Measurements from ENCODE around the gene ZNF215. TPM values are rescaled to one million over a fixed set of nuclear protein-coding genes. Genes with fewer than 3 reads are reported as not detected.

ZNF215 gene
- total and polyA plus RNA-seq, 2 experiments from 2014 or later, result 17.3 to 20.8 TPM

GRCh38 chr11:6992026-6992425 lies 65.8 kb downstream of the ZNF215 start (continued):
- no peak for TF ChIP-seq CTCF (conservative IDR thresholded peaks at IDR 0.05; ENCODE audit: low read depth in 2 of 2)
- no peak for TF ChIP-seq STAT1 (IDR thresholded peaks at IDR 0.05; ENCODE audit: unreplicated experiment)
- no peak for TF ChIP-seq CREB1 (CRISPR knock-in tag; IDR thresholded peaks at IDR 0.05; ENCODE audit: low read depth)

DNA sequence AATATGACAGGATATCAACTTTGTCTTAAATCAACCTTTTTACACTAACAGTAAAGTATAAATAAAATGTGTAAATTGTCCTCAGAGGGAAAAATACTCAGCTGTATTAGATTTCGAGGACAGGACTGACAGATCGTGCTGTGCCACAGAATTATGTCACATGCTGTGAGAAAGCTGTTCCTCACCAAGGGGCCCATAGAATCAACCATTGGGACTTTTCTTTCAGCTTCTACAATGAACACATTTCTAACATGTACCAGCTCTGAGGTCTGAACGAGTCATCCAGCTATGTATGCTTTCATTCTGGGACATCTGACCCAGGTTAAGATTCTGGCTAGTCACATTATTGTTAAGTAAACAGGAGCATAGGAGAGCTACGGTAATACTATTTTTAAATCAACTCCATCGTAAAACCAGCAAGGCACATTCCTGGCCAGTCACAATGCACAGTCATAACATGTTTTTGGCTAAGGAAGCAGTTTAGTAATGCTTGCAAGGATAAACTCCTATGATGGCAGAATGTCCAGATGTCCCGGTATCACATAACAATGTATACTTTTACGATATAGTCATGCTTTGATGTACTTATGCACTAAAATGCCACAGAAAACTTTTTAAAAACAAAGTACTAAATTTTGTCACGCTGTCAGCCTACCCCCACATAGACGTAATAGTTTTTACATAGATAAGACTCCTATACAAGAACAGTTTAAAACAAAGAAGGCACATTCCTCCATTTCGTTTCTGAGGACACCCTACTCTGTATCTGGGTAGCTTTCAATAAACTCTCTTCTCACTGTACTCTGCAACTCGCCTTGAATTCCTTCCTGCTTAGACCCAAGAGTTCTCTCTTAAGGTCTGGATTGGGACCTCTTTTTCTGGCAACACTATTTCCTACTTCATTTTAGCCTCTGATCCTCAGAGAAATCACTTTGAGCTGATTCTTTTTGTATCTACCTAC lies 66.5 kb downstream of the ZNF215 start:
- no peak overlapping the region for H3K27ac ChIP-seq (ENCODE audit: low read depth)

More for the DNA sequence above, 66.5 kb downstream of the ZNF215 start:
- no peaks in the 10 kb centered on the region for H3K9me2 ChIP-seq (ENCODE audit: insufficient read depth)
- no peaks in the 10 kb centered on the region for H3K79me2 ChIP-seq (replicated peaks; ENCODE audit: insufficient read depth)
- H3K4me1 ChIP-seq (ENCODE audit: insufficient read depth), result no peaks in the 10 kb centered on the region
- H3K4me3 Mint-ChIP-seq, result no peak overlapping the region
- no peak for DNase-seq (ENCODE audit: low spot score)
- no peak overlapping the region for H2AFZ ChIP-seq
- no peak overlapping the region for H3K4me2 ChIP-seq
- H3K36me3 ChIP-seq (ENCODE audit: insufficient read depth), result no peaks in the 10 kb centered on the region
- no peaks in the 10 kb centered on the region for H3K36me3 Mint-ChIP-seq (ENCODE audit: low read depth)
- H3K4me3 ChIP-seq, result no peak overlapping the region
- no peak for ATAC-seq
- H3K27me3 ChIP-seq (ENCODE audit: insufficient read depth), result no peaks in the 10 kb centered on the region
- no peak overlapping the region for H3K27ac Mint-ChIP-seq
- no peaks in the 10 kb centered on the region for H3K9me3 Mint-ChIP-seq
- no peaks in the 10 kb centered on the region for H3F3A ChIP-seq (replicated peaks; ENCODE audit: low read depth)
- H3K27me3 Mint-ChIP-seq (ENCODE audit: insufficient read depth, low read depth, poor library complexity), result no peaks in the 10 kb centered on the region
- TF ChIP-seq EZH2 (IDR thresholded peaks at IDR 0.05; ENCODE audit: low read depth, unreplicated experiment) (no peak), CTCF (conservative IDR thresholded peaks at IDR 0.05; ENCODE audit: low read depth in 2 of 2) (no peak), JUNB (IDR thresholded peaks at IDR 0.05; ENCODE audit: unreplicated experiment) (no peak), REST (IDR thresholded peaks at IDR 0.05; ENCODE audit: unreplicated experiment) (no peak), EZH2phosphoT487 (IDR thresholded peaks at IDR 0.05; ENCODE audit: unreplicated experiment) (no peak), CREB1 (CRISPR knock-in tag; IDR thresholded peaks at IDR 0.05; ENCODE audit: low read depth) (no peak), ZNF331 (CRISPR knock-in tag; IDR thresholded peaks at IDR 0.05; ENCODE audit: low read depth) (no peak), STAT1 (IDR thresholded peaks at IDR 0.05; ENCODE audit: unreplicated experiment) (no peak)
- TF ChIP-seq, protein P1, sequence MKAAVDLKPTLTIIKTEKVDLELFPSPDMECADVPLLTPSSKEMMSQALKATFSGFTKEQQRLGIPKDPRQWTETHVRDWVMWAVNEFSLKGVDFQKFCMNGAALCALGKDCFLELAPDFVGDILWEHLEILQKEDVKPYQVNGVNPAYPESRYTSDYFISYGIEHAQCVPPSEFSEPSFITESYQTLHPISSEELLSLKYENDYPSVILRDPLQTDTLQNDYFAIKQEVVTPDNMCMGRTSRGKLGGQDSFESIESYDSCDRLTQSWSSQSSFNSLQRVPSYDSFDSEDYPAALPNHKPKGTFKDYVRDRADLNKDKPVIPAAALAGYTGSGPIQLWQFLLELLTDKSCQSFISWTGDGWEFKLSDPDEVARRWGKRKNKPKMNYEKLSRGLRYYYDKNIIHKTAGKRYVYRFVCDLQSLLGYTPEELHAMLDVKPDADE (IDR thresholded peaks at IDR 0.05), result no peak
- H3K4me1 Mint-ChIP-seq, result no peaks in the 10 kb centered on the region; the same call in 2 of the 3 replicates
- H4K20me1 ChIP-seq (replicated peaks; ENCODE audit: insufficient read depth), result 0 out of 2 replicates have a peak, but pooled peaks cover 3% of the 10 kb centered on the region
